Measurements from ENCODE around the gene PSMC5.

- TF ChIP-seq EZH2 (IDR thresholded peaks at IDR 0.05; ENCODE audit: borderline replicate concordance, low read depth, low read length, severe bottlenecking) (no peak), CTCF (IDR thresholded peaks at IDR 0.05; ENCODE audit: borderline replicate concordance, extremely low read depth, low read length, poor library complexity, severe bottlenecking) (no peak)
These were observed 10.6 kb upstream of the PSMC5 start for GRCh38 chr17:63816669-63817068.

Data from DND-41 (cell line).